Jurkat, Clone E6-1 (cell line): ENCODE measurements around the gene ANKMY1.

Experiments
- DNase-seq: peaks from one replicate; pipeline ENCODE4 v3.0.0-alpha.2; 2011; ENCODE audit warnings: low read depth, low spot score
- H3K4me3 ChIP-seq: 2 replicates; pipeline ENCODE4 v1.5.1; 2011; ENCODE audit warnings: mild to moderate bottlenecking, low read length, control low read depth, moderate library complexity

Gene ANKMY1

DNA sequence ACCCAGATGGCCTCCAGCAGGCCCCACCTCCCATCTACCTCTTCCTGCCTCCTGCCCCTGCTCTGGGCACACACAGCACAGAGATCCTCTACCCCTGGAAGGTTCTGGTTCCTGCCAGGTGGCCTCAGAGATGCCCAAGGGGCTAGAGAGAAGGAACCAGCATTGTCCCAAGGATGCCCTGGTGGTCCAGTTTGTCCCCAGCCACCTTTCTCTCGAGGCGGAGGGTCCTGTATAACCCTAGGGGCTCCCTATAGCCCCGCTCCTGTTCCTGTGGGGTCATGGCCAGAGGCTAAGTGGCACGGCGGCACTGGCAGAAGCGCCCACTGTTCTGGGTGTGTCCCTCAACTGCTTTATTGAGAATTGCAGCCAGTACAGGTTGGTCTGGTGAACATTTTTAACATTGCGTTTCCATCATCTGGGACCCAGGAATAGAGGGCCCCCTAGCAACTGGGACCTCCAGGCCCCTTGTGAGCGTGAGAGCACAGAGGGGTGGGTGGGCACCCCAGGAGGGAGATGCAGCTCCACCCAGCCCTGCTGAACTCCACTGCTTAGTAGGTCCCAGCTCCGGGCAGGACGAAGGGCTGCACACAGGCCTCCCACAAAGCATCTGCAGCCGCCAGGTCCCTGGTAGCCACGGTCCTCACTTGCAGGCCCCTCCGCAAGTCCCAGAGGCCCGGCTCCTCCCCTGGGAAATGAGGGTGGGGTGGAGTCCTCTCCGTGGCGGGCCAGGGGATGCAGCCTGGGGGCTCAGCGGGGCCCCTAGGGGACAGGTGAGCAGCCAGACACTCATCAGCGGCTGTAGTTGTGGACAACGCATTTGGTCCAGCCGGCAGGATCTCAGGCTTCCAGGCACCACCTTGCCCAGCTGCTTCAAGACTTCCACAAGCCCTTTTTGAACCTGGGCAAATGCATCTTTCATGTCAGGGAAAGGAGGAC lies 89.2 kb downstream of the ANKMY1 start:
- no peak for DNase-seq
- H3K4me3 ChIP-seq: no peak overlapping the region

GRCh38 chr2:240467659-240468302 lies 90.0 kb downstream of the ANKMY1 start:
- DNase-seq: no peak

GRCh38 chr2:240467149-240467642 lies 90.6 kb downstream of the ANKMY1 start:
- no peak for DNase-seq
- no peak overlapping the region for H3K4me3 ChIP-seq

More at GRCh38 chr2:240467659-240468302, 90.0 kb downstream of the ANKMY1 start:
- no peak overlapping the region for H3K4me3 ChIP-seq

DNA sequence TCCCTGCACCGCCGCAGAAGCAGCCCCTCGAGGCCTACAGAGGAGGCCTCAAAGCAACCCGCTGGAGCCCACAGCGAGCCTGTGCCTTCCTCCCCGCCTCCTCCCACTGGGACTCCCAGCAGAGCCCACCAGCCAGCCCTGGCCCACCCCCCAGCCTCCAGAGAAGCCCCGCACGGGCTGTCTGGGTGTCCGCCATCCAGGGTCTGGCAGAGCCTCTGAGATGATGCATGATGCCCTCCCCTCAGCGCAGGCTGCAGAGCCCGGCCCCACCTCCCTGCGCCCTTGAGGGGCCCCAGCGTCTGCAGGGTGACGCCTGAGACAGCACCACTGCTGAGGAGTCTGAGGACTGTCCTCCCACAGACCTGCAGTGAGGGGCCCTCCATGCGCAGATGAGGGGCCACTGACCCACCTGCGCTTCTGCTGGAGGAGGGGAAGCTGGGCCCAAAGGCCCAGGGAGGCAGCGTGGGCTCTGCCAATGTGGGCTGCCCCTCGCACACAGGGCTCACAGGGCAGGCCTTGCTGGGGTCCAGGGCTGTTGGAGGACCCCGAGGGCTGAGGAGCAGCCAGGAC lies 91.1 kb downstream of the ANKMY1 start:
- no peak for DNase-seq
- H3K4me3 ChIP-seq: no peak overlapping the region

DNA sequence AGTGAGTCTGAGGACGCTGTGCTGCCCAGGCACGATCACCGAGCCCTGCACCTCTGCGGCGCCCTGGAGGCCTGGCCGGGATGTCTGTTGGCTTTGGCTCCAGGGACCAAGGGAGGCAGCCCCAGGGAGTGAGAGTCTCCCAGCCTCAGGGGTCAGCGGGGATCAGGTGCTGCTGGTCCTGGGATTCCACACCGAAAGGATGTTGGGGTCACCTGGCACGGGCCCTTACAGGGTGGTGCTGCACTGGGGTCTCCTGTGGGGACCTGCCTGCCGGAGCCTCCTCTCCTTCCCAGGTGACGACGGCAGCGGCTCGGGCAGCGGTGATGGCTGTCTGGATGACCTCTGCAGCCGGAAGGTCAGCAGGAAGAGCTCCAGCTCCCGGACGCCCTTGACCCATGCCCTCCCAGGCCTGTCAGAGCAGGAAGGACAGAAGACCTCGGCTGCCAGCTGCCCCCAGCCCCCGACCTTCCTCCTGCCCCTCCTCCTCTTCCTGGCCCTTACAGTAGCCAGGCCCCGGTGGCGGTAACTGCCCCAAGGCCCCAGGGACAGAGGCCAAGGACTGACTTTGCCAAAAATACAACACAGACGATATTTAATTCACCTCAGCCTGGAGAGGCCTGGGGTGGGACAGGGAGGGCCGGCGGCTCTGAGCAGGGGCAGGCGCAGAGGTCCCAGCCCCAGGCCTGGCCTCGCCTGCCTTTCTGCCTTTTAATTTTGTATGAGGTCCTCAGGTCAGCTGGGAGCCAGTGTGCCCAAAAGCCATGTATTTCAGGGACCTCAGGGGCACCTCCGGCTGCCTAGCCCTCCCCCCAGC lies 91.8 kb downstream of the ANKMY1 start:
- no peak overlapping the region for H3K4me3 ChIP-seq
- DNase-seq: no peak

DNA sequence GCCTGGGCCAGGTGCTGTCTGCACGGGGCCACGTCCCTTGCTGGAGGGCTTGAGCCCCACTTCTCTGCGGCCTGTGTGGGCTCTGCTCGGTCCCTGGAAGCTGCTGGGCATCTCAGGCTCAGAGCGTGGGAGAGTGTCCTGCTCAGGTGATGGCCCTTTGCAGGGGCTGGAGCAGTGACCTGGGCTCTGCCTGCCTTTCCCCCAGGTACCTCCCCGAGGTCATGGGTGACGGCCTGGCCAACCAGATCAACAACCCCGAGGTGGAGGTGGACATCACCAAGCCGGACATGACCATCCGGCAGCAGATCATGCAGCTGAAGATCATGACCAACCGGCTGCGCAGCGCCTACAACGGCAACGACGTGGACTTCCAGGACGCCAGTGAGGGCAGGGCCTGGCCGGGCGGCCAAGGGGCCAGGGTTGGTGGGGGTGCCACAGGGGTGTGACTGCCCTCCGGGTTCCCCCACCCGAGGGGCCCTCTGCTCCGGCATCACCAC lies 92.5 kb downstream of the ANKMY1 start:
- H3K4me3 ChIP-seq: no peak overlapping the region

DNA sequence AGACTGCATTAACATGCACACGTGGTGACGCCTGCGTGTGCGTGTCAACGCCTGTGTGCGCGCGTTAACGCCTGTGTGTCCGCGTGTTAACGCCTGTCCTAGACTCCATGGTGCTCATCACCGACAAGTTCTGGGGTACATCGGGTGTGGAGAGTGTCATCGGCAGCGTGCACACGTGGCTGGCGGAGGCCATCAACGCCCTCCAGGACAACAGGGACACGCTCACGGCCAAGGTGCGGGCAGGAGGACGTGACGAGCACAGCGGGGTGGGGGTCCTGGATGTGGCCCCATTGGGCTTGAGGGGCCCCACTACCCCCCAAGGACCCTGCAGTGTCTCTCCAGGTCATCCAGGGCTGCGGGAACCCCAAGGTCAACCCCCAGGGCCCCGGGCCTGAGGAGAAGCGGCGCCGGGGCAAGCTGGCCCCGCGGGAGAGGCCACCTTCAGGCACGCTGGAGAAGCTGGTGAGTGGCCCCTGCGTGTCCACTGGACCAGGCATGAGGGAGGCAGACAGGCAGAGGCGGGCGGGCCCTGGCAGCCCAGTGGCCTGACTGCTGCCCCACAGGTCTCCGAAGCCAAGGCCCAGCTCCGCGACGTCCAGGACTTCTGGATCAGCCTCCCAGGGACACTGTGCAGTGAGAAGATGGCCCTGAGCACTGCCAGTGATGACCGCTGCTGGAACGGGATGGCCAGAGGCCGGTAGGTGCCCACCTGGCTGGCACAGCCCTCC lies 93.1 kb downstream of the ANKMY1 start:
- H3K4me3 ChIP-seq: no peak overlapping the region
- no peak for DNase-seq

More for the DNA sequence above, 92.5 kb downstream of the ANKMY1 start:
- DNase-seq: no peak

GRCh38 chr2:240463866-240464481 lies 93.8 kb downstream of the ANKMY1 start:
- DNase-seq: no peak
- no peak overlapping the region for H3K4me3 ChIP-seq

- no peak overlapping the region for H3K4me3 ChIP-seq
- no peak for DNase-seq
Measured at GRCh38 chr2:240463274-240463865, 94.4 kb downstream of the ANKMY1 start.

DNA sequence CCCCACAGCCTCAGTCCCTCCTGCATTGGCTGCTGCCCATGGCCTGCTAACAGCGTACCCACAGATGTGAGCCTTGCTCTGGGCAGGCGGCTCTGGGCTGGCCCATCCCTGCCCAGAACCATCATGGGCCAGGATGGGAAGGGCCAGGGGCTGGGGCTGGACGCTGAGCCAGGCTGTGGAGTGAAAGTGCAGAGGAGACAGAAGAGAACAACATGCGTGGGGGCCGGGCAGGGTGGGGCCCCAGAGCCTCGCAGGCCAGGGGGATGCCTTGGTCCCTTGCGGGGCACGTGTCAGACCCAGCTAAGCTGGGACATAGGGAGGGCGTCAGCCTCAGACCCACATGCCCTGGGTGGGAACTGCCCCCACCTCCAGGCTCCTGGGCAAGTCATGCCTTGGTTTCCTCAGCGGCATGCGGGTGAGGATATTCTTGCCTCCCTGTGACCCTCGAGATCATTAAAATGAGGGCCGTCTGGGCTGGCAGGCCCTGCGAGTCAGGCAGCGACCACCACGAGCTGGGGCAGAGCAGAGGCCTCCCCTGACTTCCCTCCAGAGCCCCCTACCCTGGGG lies 95.0 kb downstream of the ANKMY1 start:
- DNase-seq: no peak
- H3K4me3 ChIP-seq: no peak overlapping the region

GRCh38 chr2:240462073-240462706 lies 95.6 kb downstream of the ANKMY1 start:
- H3K4me3 ChIP-seq: no peak overlapping the region
- DNase-seq: no peak

DNA sequence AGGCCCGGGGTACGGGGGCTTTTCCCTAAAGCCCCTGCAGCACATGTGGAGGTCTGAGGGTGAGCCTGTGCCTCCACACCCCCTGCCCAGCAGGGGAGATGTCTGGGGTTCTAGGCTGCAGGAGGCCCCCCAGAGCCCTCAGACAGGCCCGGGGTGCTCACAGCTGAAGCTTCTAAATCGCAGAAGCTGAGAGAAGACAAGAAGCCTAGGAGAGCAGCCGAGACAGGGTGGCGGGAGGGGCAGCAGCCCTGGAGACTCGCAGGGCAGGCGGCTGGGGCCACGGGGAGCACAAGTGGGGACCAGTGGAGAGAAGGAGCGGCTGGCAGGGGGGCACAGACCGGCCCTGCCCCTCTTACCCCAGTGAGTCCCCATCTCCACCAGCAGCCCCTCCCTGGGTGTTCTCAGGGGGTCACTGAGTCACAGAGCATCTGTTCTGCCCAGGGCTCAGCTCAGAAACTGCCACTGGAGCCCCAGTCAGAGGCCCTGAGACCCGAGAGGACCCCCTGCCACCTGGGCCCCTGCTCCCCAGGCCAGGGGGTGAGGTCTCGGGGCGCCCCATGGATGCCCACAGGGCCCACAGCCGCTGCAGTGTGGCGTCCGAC lies 96.2 kb downstream of the ANKMY1 start:
- H3K4me3 ChIP-seq: no peak overlapping the region
- no peak for DNase-seq

GRCh38 chr2:240460781-240461431 lies 96.9 kb downstream of the ANKMY1 start:
- no peak for DNase-seq
- no peak overlapping the region for H3K4me3 ChIP-seq

- no peak overlapping the region for H3K4me3 ChIP-seq
- no peak for DNase-seq
Measured at GRCh38 chr2:240460253-240460711, 97.5 kb downstream of the ANKMY1 start.

DNA sequence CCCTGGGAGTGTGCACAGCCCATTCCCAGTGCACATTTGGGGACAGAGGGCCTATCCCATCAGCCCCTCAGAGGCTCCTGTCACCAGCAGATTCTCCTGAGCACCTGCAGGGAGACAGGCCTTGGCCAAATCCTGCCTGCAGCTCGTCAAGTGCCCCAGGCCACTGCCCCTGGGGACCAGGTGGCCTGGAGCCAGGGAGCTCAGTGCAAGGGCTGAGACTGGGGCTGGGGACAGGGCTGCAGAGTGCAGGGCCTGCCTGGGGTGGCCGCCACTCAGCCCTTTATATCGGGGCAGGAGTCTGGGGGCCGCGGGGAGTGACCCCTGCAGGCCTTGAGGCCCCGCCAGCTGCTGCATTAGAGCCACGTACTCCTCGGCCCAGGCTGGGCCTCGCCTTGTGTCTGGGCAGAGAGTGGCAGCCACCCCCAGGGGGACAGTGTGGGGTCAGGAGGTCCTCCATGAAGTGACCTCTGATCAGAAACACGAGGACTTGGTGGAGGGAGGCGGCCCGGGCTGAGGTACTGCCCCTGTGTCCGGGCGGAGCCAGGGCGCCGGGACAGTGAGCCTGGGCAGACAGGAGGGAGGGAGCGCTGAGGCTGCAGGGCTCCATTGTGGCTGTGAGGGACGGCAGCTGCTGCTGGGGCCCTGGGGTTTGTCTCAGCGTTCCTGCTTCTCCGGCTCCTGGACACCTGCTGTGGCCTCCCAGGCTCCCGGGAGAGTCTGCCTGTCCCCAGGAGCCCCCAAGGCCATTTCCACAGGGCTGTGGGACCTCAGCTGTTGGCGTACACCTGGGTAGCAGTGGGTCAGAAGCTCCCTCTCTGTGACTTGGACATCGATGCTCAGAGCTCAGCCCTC lies 98.2 kb downstream of the ANKMY1 start:
- no peak overlapping the region for H3K4me3 ChIP-seq
- DNase-seq: no peak
